GM19035 (cell line): ENCODE results near the gene ADH1C.

Experiments used
- ATAC-seq: cut with Tn5 transposase; IDR thresholded peaks from one replicate; pipeline ENCODE4 v1.9.1; 2021; ENCODE audit not compliant: unreplicated experiment

Gene ADH1C

GRCh38 chr4:99305638-99306400 lies 46.7 kb downstream of the ADH1C start:
- no peak for ATAC-seq

- no peak for ATAC-seq
Observed at GRCh38 chr4:99301376-99302164, 51.0 kb downstream of the ADH1C start.

- no peak for ATAC-seq
Observed at GRCh38 chr4:99300934-99301333, 51.6 kb downstream of the ADH1C start.

GRCh38 chr4:99293357-99293756 lies 59.2 kb downstream of the ADH1C start:
- no peak for ATAC-seq

GRCh38 chr4:99290848-99291786 lies 61.4 kb downstream of the ADH1C start, which contains the start of gene ADH1A:
Gene ADH1A, minus strand, starts transcription at chr4:99290985. Its CDS starts 71 bp downstream, at chr4:99290914.
- ATAC-seq = no peak
